CD1c-positive myeloid dendritic cell (primary cell): ENCODE data around the gene PNO1.
"Not testable (repeated sequence)": the region's sequence is repeated elsewhere in the genome, so short reads cannot be mapped to it uniquely, and the experiment has no call there.

Experiments
- DNase-seq: peaks from one replicate; pipeline ENCODE4 v3.0.0-alpha.2; 2016; ENCODE audit errors: extremely low spot score

The PNO1 gene

DNA sequence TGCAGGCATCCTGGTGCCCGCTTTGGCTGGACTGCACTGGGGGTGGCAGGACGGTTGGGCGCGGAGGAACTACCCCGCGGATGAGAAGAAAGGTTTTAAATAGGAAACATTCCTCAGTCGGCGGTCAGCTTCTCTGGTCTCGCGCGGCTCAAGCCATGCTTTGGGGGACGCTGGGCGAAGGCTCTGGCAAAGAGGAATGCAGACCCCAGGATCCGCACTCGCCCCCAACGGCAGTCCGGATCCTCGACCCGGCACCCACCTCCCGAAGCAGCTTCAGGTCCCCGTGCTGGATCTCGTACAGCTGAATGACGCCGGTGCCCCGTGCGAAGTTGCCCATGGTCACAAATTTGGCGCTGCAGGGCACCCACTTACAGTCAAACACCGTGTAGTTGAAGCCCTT, 686 bp upstream of the PNO1 start:
- DNase-seq, result no peak

DNA sequence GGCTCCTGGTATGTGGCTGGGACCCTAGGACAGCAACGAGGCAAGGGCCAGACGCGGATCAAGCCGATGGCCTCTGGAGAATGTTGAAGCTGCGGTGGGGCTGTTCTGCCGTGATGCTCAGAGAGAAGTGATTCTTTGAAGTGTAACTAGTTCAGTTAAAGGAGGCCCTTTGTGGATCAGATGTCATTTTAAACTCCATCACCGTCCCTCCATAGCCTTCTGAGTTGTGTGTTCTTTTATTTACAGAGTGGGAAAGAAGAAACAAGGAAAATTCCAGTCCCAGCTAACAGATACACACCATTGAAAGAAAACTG, 403 bp downstream of the PNO1 start:
- no peak for DNase-seq

DNA sequence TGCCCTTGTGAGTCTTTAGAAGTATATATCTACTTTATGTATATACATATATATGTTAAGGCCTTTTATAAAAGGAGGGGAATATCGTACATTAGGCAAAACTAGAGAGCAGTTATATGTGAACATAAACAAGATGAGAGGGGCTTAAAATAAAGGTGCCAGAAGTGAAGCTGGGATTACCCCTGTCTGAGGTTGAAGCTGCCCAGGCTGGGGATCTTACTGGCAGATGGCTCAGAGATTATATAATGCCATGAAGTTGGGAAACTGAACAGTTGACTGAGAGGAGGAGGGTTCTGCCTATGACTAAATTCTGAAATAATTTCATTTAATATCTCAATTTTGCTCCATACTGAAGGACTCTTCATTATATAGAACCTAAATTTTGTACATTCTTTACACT, 6.0 kb downstream of the PNO1 start:
- no peak for DNase-seq

DNA sequence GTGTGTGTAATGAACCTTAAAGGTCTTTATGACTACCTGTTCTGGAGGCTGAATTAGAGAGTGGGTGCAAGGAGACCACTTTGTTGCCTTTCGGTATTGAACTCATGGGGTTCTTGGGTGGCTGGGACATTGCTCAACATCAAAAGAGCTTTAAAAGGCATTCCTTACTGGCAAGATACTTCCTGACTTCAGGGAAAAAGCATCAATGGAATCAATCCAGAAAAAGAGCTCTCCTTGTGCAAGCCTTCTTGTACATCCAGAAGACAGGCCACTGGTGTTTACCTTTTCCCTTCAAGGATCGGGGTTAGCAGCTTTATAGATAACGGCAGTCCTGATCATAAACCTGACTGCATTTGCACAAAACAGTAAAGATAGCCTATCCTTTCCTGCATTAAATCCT, 9.5 kb downstream of the PNO1 start:
- DNase-seq, result no peak

DNA sequence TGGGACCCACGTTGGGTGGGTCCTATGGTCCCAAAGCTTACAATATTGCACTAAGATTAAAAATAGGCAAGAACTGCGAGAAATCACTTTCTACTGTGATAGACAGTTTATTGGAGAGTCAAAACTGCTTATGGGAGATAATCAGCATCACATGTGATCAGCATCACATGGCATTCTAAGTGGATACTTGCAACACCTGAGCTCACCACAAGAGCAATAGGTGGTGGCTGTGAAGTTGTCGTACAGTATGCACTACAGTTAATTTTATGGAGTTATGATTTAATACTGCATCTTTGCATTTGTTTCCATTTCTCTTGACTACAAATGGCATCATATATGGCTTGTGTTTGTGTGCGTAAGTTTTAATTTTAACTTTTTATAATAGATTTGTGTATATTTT, 11.6 kb downstream of the PNO1 start:
- no peak for DNase-seq

DNA sequence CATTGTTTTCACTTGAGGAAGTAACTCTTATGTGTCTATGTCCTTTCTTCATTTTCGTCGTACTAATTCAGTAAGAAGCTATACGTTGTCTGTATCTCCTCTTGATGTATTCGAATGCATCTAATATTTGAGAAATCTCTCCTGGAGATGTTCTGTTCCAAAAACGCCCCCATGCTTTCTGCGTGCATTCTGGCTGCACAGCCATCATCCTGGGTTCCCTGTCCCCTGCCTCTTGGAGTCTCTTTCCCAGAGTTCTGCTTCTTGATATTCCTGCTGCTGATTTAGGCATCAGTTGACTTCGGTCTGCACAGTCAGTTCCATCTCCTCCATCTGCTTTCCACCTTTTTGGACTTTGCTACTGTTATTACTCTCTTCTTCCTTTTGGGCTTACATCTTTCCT, 13.5 kb downstream of the PNO1 start:
- DNase-seq, result no peak

DNA sequence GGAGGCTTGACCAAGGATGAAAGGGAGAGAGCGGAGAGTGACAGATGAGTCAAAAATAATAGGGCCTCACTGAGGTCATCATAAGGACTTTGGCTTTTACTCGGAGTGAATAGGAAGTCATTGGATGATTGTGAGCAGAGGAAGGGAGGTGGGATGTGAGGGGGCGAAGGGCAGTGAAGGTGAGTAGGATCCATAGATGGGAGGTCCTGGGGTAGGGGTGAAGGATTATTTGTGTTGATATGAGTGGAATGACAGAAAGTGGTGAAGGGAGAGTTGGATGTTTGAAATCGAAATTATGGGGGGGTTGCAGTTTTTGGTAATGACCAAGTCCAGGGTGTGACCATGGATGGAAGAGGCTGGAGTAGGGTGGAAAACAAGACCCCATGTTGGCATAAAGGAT, 14.0 kb downstream of the PNO1 start:
- no peak for DNase-seq

DNA sequence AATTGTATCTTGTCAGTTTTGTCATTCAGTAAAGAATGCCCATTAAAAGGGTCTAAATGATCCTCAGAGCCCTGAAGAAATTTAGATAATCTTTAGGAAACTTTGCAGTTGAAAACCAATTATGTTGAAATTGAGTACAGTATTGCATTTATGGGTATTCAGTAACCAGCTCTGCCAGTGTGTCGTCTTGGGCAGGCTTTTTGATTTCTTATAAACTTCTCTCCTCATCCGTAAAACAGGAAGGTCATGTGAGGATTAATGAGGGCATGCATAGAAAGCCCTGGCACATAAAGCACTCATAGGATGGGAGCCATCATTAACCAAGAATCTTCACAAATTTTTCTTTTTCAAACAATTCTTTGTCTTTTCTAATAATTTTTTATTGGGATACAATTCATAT, 14.8 kb downstream of the PNO1 start:
- no peak for DNase-seq

DNA sequence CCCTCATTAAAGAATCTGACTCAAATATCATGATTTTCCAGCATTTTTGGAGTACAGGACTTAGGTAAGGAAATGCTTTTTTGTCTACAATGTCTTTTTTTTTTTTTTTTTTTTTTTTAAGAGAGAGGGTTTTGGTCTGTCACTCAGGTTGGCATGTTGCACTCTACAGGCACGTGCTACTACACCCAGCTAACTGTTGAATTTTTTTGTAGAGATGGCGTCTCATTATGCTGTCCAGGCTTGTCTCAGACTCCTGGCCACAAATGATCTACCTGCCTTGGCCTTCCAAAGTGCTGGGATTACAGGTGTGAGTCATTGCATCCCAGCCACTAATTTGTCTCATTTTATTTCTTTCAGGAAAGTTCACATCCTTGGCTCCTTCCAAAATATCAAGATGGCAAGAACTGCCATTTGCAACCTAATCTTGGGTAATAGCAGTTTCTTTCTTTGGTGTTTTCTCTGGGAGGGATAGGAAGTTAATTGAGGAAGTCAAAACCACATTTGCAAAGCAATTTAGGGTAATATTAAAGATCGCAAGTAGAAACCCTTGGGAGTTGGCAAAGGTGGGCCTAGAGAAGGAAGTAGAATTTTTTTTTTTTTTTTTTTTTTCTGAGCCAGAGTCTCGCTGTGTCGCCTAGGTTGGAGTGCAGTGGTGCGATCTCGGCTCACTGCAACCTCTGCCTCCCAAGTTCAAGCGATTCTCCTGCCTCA, 15.5 kb downstream of the PNO1 start:
- DNase-seq, result peak; percentile 69

DNA sequence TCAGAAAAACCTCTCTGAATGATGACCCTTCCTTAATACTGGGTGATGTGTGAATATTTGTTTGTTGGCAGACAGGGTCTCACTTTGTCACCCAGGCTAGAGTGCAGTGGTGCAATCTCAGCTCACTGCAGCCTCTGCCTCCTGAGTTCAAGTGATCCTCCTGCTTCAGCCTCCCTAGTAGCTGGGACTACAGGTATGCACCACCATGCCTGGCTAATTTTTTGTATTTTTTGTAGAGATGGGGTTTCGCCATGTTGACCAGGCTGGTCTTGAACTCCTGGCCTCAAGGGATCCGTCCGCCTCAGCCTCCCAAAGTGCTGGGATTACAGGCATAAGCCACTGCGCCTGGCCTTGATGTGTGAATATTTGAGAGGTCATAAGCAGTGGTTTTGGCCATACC, 17.5 kb downstream of the PNO1 start:
- not testable (repeated sequence) for DNase-seq

DNA sequence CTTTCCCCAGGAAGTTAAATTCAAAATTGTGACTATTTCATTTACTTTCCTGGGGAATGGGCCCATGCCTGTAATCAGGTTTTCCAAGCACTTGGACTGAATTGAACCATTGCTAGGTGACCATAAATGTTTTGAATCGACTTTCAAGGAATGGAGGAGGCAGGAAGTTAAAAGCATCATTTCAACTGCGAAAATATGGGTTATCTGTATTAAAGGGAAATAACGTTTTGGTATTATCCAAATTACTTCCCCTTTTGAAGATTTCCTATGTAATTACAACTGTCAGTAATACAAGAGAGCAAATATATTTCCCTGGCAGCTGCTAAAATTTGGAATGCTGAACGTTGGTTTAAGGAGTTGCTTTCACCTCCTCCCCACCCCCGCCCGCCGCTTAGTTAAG, 19.0 kb downstream of the PNO1 start:
- peak; percentile 25 for DNase-seq

DNA sequence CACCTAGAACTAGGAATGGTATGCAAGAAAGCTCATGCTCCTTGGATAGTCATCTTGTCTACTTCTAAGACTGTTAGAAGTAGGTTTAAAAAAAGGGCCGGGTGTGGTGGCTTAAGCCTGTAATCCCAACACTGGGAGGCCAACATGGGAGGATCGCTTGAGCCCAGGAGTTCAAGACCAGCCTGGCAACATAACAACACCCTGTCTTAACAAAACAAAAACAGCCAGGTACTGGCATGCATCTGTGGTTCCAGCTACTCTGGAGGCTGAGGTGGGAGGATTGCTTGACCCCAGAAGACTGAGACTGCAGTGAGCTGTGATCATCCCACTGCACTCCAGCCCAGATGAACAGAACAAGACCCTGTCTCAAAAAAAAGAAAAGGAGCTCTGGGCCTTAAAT, 19.9 kb downstream of the PNO1 start:
- DNase-seq, result no peak

DNA sequence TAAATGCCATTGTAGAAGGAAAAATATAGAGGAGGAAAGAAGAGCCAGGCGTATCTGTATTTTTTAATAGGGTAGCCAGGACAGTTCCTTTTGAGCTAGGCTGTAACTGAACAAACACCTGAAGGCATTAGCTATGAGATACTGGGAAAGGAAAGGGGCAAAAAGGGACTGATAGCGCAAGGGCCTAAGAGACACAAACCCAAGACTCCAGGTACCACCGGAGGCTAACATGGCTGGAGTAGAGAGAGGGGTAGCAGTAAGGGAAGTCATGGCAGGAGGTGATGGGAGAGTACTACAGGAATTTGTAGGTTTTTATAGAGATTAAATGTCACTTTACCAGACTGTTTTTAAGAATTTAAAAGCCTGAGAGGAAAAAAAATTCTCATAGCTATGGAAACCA, 20.7 kb downstream of the PNO1 start:
- DNase-seq, result no peak

DNA sequence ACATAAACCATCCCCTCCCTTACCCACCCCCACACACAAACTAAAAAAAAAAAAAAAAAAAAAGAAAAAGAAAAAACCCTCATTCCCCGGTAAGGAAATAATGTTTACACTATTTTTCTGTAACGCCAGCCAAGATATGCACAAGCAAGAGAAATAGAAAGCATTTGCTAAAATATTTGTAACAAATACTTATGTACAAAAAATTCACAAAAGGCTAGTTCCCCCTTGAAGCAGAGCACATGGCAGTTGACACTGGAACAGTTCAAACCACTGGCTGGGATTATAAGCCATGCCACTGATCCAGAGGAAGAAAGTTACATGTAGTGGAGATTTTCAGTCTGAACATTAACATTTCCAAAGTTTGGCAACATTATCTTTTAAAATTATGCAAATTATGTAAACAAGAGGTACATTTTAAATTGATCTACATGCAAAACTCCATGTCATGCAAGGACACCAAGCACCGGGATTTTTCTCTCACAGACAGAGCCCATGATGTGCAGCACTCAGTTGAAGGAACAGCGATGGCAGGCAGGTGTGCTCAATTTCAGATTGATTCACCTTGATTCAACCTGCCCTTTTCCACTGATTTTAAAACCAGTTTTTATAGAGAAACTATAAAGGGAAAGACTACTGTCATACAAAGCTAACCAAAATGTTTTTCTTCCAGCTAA, 21.4 kb downstream of the PNO1 start:
- no peak for DNase-seq

DNA sequence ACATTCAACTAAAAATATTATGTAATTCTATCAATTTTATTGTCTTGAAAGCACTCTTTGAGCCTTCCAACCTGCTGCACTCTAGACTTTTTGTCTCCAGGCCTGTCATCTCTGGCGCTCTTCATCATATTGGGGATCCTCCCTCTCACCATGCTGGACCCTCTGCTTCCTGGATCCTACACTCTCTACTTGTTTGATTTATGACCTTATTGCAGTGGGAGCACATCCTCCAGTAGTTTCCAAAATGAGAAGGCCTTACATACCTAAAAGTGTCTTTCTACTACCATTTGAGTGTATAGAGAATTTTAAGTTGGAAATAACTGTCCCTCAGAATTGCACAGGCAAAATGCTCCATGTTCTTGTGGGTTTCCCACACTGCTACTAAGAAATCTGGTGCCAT, 25.2 kb downstream of the PNO1 start:
- DNase-seq, result no peak

DNA sequence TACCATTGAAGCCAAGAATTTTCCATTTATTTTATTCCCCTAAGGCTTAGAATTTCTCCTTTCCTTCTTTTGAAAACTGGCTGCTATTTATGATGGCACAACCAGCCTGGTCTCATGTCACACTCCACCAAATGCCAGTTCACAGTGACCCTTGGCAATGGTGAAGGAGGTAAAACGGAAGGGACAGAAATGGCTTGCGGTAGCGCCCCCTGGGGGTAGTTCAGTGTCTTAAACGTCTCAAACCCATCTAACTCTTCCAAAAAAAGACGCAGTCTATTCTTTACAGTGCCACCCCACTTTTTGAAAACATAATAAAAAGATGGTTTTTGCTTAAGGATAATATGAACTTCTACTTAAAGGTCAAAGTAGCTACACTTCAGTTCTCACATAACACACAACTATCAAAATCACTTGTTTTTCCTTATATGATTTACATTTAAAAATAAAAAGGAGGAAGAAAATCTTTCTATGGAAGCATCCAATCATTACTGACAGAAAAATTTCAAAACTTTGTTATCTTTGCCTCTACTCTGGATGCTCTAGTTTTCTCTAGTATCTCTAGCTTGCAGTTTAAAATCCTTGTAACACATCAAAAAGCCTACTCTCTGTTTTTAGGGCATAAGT, 28.0 kb downstream of the PNO1 start:
- DNase-seq, result peak; percentile 74

DNA sequence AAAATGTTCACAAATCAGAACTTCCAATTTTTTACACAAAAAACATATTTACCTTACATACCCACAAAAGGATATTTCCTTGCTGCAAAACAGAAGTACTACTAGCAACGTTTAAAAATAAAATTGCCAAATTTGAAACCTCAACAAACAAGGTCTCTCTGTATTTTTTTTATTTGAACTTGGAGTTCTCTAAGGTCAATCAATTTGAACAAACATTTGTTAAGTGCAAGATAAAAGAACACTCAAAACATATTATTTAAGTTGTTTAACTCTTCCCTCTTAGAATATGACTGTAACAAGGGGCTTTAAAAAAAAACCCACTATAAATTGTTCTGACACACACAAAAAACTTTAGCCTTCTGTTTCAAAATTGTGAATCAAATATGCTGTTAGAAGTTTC, 29.6 kb downstream of the PNO1 start:
- DNase-seq, result no peak

DNA sequence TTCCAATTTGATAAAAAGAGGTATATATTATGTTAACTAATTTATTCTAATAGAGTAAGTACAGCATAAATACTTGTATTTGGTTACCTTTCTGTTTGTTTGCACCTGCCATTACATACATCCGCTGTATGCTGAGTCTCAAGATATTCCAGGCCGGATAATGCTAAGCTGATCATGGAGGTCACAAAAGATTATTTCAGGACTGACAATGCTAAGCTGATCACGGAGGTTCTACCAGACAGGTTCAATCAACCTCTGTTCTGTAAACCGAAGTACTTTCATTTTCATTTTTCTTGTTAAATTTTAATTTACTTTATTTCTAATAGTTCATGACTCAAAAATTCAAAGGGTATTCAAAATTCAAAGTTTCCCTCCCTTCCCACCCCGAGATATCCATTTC, 31.1 kb downstream of the PNO1 start:
- no peak for DNase-seq

DNA sequence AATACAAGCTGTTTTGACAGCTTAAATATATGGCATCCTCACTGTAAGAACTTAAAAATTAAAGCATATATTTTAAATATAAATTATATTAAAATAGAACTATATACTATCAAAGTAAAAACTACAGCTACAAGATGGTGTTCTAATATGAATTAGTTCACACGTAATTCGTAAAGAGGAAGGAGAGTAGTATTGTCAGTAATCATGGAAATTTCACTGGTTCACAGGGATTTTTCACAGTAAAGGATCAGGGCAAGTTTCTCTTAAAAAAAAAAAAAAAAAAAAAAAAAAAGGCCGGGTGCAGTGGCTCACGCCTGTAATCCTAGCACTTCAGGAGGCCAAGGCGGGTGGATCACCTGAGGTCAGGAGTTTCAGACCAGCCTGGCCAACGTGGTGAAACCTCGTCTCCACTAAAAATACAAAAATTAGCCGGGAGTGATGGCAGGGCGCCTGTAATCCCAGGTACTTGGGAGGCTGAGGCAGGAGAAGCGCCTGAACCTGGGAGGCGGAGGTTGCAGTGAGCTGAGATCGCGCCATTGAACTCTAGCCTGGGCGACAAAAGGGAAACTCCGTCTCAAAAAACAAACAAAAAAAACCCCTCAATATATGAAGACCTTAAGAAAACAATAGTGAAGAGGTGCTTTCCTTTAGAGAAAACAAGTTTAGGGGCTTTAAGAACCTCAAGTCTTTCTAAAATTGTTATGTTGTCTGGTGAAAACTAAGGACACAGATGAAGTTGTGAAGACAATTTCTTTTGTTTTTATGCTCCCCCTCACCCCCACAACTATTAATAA, 32.5 kb downstream of the PNO1 start:
- no peak for DNase-seq

DNA sequence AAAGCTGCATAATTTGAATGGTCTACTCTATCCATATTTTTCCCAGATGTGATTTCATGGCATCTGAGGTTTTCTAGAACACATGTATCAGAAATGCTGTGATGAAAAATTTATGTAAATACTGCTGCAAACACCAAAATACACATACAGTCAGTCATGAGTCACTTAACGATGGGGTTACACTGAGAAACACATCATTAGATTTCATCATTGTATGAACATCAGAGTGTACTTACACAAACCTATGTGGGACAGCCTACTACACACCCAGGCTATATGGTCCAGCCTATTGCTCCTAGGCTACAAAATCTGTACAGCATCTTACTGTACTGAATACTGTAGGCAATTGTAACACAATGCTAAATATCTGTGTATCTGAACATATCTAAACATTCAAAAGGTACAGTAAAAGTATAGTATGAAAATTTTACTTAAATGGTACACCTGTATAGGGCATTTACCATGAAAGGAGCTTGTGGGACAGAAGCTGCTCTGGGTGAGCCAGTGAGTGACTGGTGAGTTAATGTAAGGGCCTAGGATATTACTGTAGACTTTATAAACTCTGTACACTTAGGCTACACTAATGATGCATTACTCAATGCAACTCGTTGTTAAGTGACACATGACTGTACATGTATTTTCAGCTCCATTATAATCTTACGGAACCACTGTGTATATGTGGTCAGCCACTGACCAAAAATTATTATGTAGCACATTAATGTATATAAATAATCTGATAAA, 33.5 kb downstream of the PNO1 start:
- no peak for DNase-seq

DNA sequence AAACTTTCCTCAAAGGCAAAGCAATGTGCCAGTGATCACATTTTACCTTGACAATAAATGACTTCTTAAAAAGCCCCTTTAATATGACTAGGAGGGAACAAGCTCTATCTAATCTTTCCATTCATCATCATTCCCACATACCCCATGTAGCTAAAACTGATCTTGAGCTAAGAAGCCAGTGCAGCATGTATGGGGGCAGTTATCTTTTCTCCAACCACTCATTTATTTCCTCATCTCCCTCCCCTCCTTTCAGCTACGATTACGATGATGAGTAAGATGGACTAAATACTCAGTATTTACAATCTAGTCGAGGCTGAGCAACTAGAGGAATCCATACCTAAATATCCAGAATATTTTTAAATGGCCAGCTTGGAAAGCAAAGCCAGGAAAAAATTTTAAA, 35.5 kb downstream of the PNO1 start:
- DNase-seq, result no peak

DNA sequence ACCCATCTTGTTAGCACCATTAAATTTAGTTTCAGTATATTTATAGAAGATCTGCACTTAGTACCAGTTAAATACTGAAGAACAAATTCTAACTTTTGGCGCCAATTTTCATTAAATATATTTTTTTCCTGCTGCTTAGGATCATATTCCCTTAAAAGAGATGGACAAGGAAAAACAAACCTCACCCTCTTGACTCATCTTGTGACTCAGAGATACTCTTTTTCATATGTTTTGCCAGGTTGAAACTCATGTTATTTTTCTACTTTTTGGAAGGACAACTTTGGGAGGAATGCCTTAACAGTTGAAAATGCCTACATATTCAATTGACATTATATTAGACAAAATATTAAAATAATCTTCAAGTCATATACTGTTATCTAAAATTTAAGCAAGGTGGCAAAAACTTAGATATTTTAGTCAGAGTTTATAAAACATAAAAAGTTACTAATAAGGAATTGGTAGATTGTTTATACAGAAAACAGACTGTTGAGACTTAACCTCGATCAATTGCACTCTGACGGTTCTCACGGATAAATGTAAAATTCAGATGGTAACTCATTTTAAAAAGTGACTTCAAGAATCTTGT, 36.2 kb downstream of the PNO1 start:
- no peak for DNase-seq
